Measurements from ENCODE around the gene IL20RA. TPM values are rescaled to one million over a fixed set of nuclear protein-coding genes. Genes with fewer than 3 reads are reported as not detected.

The IL20RA gene
- total and polyA plus RNA-seq, 2 of the 13 experiments (the other 11 are each of a cell fraction or from before 2014, with no cell fraction given): not detected

DNA sequence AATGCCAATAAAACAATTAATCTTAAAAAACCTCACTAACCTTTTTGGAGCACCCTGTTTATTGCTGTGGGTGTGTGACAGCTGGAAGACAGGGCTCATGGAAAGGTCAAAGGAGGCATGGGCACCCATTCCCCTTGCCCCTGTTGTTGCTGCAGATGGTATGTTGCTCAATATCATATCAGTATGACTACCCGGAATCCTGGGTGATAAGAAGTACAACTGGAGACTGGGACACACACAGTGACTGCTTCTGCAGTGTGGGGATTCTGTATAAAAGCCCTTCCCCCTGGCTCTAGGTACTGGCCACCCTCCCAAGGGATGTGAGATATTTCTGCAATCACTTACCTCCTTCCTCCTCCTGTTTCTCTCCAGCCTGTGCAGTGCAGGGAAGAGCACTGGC lies 47.3 kb upstream of the IL20RA start:
- Histone ChIP-seq H3K4me1 (ENCODE audit: insufficient read depth, low read length) (no peaks in the 10 kb centered on the region), H3K79me2 (ENCODE audit: insufficient read depth, low read length) (no peaks in the 10 kb centered on the region), H4K20me1 (ENCODE audit: insufficient read depth, low read length) (no peaks in the 10 kb centered on the region), H3K27me3 (ENCODE audit: control insufficient read depth in 1 of 2, insufficient read depth in 2 of 2, low read length in 2 of 2) (peaks cover 0 to 5% of the 10 kb centered on the region in 2 experiments; a peak in 2 of 5 replicates), H3K4me2 (ENCODE audit: low read depth, low read length) (no peak overlapping the region), H3K9ac (ENCODE audit: insufficient read depth, low read depth, low read length) (no peak overlapping the region), H3K36me3 (replicated peaks in 1 of 2; ENCODE audit: control insufficient read depth in 1 of 2, insufficient read depth in 2 of 2, low read length in 2 of 2) (no peaks in the 10 kb centered on the region), H2AFZ (ENCODE audit: low read length) (no peak overlapping the region), H3K4me3 (replicated peaks in 1 of 3; ENCODE audit: insufficient read depth in 1 of 3, low read depth in 2 of 3, low read length in 3 of 3) (no peak overlapping the region), H3K9me3 (ENCODE audit: low read length) (no peaks in the 10 kb centered on the region), H3K27ac (ENCODE audit: extremely low read length, insufficient read depth, low read length) (no peak overlapping the region)
- no TSS peak for BruUV-seq (replicated peaks)
- intact Hi-C loops (cut with micrococcal nuclease; ENCODE audit: unreplicated experiment) (no loop called here), in situ Hi-C loops (cut with HindIII; ENCODE audit: extremely low pct_ligation_motif_present, low pct_unique_long_range_greater_than_20kb) (loop anchor here (5.0 to 25.0 kb wide), 4 partner anchors 175 to 870 kb away; no protein-coding TSS in a partner anchor)
- DNase-seq (ENCODE audit: low spot score) (no peak), ATAC-seq (no peak), FAIRE-seq (no peak)
- 11% methylated on average over 1 of the region's 1 CpG for WGBS (ENCODE audit: low lambda C conversion rate)
- TF ChIP-seq ZNF3 (CRISPR knock-in tag; IDR thresholded peaks at IDR 0.05) (no peak), ZNF780A (CRISPR knock-in tag; IDR thresholded peaks at IDR 0.05) (no peak), MIER2 (CRISPR knock-in tag; IDR thresholded peaks at IDR 0.05) (no peak), BRCA1 (CRISPR knock-in tag; IDR thresholded peaks at IDR 0.05) (no peak), CHD2 (IDR thresholded peaks at IDR 0.05; ENCODE audit: low read depth, low read length) (no peak), SP1 (IDR thresholded peaks at IDR 0.05) (no peak), SP1 (CRISPR knock-in tag; IDR thresholded peaks at IDR 0.05) (no peak), HOXA9 (CRISPR knock-in tag; IDR thresholded peaks at IDR 0.05; ENCODE audit: borderline replicate concordance) (no peak), ZNF850 (CRISPR knock-in tag; conservative IDR thresholded peaks at IDR 0.05) (no peak)
- TF ChIP-seq, protein P1, sequence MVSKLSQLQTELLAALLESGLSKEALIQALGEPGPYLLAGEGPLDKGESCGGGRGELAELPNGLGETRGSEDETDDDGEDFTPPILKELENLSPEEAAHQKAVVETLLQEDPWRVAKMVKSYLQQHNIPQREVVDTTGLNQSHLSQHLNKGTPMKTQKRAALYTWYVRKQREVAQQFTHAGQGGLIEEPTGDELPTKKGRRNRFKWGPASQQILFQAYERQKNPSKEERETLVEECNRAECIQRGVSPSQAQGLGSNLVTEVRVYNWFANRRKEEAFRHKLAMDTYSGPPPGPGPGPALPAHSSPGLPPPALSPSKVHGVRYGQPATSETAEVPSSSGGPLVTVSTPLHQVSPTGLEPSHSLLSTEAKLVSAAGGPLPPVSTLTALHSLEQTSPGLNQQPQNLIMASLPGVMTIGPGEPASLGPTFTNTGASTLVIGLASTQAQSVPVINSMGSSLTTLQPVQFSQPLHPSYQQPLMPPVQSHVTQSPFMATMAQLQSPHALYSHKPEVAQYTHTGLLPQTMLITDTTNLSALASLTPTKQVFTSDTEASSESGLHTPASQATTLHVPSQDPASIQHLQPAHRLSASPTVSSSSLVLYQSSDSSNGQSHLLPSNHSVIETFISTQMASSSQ (IDR thresholded peaks at IDR 0.05; ENCODE audit: low read depth): no peak
- TF ChIP-seq, protein P1 (CRISPR knock-in tag; IDR thresholded peaks at IDR 0.05; ENCODE audit: borderline replicate concordance): no peak
- TF ChIP-seq, protein P2, sequence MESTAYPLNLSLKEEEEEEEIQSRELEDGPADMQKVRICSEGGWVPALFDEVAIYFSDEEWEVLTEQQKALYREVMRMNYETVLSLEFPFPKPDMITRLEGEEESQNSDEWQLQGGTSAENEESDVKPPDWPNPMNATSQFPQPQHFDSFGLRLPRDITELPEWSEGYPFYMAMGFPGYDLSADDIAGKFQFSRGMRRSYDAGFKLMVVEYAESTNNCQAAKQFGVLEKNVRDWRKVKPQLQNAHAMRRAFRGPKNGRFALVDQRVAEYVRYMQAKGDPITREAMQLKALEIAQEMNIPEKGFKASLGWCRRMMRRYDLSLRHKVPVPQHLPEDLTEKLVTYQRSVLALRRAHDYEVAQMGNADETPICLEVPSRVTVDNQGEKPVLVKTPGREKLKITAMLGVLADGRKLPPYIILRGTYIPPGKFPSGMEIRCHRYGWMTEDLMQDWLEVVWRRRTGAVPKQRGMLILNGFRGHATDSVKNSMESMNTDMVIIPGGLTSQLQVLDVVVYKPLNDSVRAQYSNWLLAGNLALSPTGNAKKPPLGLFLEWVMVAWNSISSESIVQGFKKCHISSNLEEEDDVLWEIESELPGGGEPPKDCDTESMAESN (CRISPR knock-in tag; conservative IDR thresholded peaks at IDR 0.05): no peak
- TF ChIP-seq, protein P3, sequence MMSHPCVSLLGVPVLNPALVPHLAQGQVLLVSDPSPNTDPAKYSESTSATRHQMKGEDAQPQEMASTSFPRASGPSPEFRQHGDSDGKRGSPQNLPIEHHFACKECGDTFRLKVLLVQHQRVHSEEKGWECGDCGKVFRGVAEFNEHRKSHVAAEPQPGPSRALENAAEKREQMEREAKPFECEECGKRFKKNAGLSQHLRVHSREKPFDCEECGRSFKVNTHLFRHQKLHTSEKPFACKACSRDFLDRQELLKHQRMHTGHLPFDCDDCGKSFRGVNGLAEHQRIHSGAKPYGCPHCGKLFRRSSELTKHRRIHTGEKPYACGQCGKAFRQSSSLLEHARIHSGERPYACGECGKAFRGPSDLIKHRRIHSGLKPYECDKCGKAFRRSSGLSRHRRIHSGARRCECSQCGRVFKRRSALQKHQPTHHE (CRISPR knock-in tag; IDR thresholded peaks at IDR 0.05; ENCODE audit: borderline replicate concordance): no peak
- TF ChIP-seq, protein P4, sequence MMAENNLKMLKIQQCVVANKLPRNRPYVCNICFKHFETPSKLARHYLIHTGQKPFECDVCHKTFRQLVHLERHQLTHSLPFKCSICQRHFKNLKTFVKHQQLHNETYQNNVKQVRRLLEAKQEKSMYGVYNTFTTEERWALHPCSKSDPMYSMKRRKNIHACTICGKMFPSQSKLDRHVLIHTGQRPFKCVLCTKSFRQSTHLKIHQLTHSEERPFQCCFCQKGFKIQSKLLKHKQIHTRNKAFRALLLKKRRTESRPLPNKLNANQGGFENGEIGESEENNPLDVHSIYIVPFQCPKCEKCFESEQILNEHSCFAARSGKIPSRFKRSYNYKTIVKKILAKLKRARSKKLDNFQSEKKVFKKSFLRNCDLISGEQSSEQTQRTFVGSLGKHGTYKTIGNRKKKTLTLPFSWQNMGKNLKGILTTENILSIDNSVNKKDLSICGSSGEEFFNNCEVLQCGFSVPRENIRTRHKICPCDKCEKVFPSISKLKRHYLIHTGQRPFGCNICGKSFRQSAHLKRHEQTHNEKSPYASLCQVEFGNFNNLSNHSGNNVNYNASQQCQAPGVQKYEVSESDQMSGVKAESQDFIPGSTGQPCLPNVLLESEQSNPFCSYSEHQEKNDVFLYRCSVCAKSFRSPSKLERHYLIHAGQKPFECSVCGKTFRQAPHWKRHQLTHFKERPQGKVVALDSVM (CRISPR knock-in tag; IDR thresholded peaks at IDR 0.05): no peak
- TF ChIP-seq, protein P5, sequence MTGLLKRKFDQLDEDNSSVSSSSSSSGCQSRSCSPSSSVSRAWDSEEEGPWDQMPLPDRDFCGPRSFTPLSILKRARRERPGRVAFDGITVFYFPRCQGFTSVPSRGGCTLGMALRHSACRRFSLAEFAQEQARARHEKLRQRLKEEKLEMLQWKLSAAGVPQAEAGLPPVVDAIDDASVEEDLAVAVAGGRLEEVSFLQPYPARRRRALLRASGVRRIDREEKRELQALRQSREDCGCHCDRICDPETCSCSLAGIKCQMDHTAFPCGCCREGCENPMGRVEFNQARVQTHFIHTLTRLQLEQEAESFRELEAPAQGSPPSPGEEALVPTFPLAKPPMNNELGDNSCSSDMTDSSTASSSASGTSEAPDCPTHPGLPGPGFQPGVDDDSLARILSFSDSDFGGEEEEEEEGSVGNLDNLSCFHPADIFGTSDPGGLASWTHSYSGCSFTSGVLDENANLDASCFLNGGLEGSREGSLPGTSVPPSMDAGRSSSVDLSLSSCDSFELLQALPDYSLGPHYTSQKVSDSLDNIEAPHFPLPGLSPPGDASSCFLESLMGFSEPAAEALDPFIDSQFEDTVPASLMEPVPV (CRISPR knock-in tag; IDR thresholded peaks at IDR 0.05): no peak
- POLR2A ChIA-PET: no interaction called here
- CTCF ChIA-PET (ENCODE audit: low intra/inter-chr PET ratio, low total read pairs): no interaction called here
